HG03439 (cell line): ENCODE data around the gene ICAM3.

ENCODE experiments used
- ATAC-seq: cut with Tn5 transposase; IDR thresholded peaks from one replicate; pipeline ENCODE4 v1.9.1; 2021; ENCODE audit warnings: mild to moderate bottlenecking, moderate library complexity; ENCODE audit not compliant: unreplicated experiment

ICAM3 gene

DNA sequence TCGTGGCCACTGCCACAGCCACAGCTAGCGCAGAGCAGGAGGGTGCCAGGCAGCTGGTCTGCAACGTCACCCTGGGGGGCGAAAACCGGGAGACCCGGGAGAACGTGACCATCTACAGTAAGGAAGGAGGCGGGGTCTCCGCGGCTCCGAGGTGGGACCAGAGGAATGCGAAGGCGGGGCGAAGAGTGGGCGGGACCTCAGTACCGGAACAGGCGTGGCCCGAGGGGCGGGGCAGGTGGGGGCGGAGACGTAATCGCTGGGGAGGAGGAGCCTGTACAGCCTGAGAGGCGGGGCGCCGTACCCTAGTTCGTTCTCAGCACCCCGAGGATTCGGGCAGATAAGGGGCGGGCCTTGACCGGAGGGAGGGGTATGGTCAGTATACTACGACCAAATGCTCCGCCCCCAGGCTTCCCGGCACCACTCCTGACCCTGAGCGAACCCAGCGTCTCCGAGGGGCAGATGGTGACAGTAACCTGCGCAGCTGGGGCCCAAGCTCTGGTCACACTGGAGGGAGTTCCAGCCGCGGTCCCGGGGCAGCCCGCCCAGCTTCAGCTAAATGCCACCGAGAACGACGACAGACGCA lies 47.1 kb downstream of the ICAM3 start:
- no peak for ATAC-seq

- ATAC-seq: no peak
Measured at GRCh38 chr19:10291554-10292205, 47.7 kb downstream of the ICAM3 start.

DNA sequence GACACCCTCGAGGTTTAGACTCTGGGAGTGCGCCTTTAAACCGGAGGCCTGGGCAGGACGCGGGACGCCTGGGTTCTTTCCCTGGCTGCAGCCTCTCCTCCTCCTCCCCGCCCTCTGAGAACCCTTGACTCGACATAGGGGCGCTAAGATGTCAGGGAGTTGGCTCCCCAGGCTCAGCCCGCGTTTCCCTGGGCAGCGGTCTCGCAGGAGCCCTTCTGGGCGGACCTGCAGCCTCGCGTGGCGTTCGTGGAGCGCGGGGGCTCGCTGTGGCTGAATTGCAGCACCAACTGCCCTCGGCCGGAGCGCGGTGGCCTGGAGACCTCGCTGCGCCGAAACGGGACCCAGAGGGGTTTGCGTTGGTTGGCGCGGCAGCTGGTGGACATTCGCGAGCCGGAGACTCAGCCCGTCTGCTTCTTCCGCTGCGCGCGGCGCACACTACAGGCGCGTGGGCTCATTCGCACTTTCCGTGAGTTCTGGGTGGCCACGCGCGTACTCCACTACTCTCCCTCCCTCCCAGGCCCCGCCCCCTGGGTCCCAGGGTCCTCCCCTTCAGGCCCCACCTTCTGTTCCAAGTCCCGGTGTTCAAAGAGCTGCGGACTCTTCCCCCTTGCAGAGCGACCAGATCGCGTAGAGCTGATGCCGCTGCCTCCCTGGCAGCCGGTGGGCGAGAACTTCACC lies 48.4 kb downstream of the ICAM3 start:
- no peak for ATAC-seq

- ATAC-seq: no peak
Measured at GRCh38 chr19:10290357-10290875, 49.0 kb downstream of the ICAM3 start.

GRCh38 chr19:10289836-10290356 lies 49.5 kb downstream of the ICAM3 start, which contains the start of gene ICAM5:
Gene ICAM5, plus strand, starts transcription at chr19:10289952. Its CDS starts 92 bp downstream, at chr19:10290044.
- ATAC-seq: no peak

GRCh38 chr19:10289167-10289835 lies 50.1 kb downstream of the ICAM3 start:
- ATAC-seq: no peak

DNA sequence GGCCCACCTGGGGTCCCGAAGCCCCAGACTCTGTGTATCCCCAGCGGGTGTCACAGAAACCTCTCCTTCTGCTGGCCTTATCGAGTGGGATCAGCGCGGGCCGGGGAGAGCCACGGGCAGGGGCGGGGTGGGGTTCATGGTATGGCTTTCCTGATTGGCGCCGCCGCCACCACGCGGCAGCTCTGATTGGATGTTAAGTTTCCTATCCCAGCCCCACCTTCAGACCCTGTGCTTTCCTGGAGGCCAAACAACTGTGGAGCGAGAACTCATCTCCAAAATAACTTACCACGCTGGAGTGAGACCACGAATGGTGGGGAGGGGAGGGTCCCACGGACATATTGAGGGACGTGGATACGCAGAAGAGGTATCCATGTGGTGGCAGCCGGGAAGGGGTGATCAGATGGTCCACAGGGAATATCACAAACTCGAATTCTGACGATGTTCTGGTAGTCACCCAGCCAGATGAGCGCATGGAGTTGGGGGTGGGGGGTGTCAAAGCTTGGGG lies 50.7 kb downstream of the ICAM3 start:
- ATAC-seq: no peak

DNA sequence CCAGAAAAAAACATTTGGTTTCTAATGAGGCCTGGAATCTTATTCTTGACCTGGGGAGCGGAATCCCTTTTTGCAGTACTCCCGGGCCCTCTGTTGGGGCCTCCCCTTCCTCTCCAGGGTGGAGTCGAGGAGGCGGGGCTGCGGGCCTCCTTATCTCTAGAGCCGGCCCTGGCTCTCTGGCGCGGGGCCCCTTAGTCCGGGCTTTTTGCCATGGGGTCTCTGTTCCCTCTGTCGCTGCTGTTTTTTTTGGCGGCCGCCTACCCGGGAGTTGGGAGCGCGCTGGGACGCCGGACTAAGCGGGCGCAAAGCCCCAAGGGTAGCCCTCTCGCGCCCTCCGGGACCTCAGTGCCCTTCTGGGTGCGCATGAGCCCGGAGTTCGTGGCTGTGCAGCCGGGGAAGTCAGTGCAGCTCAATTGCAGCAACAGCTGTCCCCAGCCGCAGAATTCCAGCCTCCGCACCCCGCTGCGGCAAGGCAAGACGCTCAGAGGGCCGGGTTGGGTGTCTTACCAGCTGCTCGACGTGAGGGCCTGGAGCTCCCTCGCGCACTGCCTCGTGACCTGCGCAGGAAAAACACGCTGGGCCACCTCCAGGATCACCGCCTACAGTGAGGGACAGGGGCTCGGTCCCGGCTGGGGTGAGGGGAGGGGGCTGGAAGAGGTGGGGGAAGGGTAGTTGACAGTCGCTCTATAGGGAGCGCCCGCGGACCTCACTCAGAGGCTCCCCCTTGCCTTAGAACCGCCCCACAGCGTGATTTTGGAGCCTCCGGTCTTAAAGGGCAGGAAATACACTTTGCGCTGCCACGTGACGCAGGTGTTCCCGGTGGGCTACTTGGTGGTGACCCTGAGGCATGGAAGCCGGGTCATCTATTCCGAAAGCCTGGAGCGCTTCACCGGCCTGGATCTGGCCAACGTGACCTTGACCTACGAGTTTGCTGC lies 52.4 kb downstream of the ICAM3 start, which contains the start of gene ICAM4:
ICAM4 (plus strand) TSS at position 153 of the 935 bp plus-strand sequence; CDS start at position 211, 58 bp downstream.
- ATAC-seq: no peak

GRCh38 chr19:10285393-10285792 lies 54.0 kb downstream of the ICAM3 start:
- no peak for ATAC-seq

GRCh38 chr19:10284960-10285278 lies 54.5 kb downstream of the ICAM3 start:
- no peak for ATAC-seq

DNA sequence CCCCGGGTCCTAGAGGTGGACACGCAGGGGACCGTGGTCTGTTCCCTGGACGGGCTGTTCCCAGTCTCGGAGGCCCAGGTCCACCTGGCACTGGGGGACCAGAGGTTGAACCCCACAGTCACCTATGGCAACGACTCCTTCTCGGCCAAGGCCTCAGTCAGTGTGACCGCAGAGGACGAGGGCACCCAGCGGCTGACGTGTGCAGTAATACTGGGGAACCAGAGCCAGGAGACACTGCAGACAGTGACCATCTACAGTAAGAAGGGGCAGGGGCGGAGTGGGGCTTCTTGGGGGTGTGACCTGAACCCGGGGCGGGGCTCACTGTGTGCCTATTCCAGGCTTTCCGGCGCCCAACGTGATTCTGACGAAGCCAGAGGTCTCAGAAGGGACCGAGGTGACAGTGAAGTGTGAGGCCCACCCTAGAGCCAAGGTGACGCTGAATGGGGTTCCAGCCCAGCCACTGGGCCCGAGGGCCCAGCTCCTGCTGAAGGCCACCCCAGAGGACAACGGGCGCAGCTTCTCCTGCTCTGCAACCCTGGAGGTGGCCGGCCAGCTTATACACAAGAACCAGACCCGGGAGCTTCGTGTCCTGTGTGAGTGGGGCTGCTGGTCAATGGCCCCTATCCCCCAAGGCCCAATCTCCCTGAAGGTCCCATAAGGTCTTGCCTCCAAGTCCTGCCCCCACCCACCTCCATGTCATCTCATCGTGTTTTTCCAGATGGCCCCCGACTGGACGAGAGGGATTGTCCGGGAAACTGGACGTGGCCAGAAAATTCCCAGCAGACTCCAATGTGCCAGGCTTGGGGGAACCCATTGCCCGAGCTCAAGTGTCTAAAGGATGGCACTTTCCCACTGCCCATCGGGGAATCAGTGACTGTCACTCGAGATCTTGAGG lies 55.1 kb downstream of the ICAM3 start:
- no peak for ATAC-seq
